Dendritic cell treated with granulocyte-macrophage colony-stimulating factor and Interleukin-4, amounts not matched to agents 40 ng/mL and 50 ng/mL, for 4 days (primary cell): Measurements from ENCODE around the gene ARIH1.
"Not testable (repeated sequence)": the region's sequence is repeated elsewhere in the genome, so short reads cannot be mapped to it uniquely, and the experiment has no call there.

Experiments
- H3K27ac Mint-ChIP-seq: one replicate; pipeline ENCODE4 v1.8.0; 2022; ENCODE audit warnings: mild to moderate bottlenecking, mixed read lengths
- H3K27me3 Mint-ChIP-seq: one replicate; pipeline ENCODE4 v1.8.0; 2022; ENCODE audit warnings: mild to moderate bottlenecking, mixed read lengths
- H3K36me3 Mint-ChIP-seq: one replicate; pipeline ENCODE4 v1.8.0; 2022; ENCODE audit warnings: low read depth, mixed read lengths
- H3K4me1 Mint-ChIP-seq: one replicate; pipeline ENCODE4 v1.8.0; 2022; ENCODE audit warnings: low read depth, mixed read lengths
- H3K4me3 Mint-ChIP-seq: one replicate; pipeline ENCODE4 v1.8.0; 2022; ENCODE audit warnings: mild to moderate bottlenecking, moderate library complexity, mixed read lengths
- H3K9me3 Mint-ChIP-seq: one replicate; pipeline ENCODE4 v1.8.0; 2022; ENCODE audit warnings: mixed read lengths
- intact Hi-C: fragments of 100-400 bp; cut with micrococcal nuclease; formaldehyde crosslinking; loops from one replicate; pipeline ENCODE4 v1.15.0; 2022

Gene ARIH1

DNA sequence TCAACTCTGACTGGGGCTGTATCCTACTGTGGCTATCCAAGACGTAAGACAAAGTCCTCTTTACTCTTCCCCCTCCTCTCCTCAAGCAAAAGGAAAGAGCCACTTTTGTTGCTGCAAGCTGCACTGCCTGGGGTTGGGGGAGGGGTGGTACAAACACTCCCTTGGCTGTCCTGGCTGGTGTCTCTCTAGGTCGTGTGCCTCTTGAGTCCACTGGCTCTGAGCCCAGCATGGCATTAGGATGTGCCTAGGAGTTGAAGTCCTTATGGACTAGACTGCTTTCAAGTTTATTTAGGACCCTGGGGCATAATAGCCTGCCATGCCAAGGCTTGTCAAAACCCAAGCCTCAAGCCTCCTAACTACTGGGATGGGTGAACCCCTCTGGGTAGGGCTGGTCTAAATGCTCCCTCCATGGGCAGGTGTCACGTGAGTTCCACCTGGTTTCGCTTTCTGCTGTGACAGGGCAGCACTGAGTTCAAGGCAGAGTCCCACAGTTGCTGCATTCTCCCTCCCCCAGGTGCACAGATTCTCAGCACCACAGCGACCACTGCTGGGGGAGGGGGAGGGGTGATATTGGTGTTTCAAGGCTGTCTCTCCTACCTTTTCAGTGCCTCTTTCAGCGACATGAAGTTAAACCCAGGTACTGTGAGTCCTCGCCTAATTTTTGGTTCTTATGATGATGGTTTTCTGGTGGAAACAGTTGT lies 141.6 kb downstream of the ARIH1 start:
- H3K4me3 Mint-ChIP-seq, intact Hi-C loops, H3K36me3 Mint-ChIP-seq, H3K9me3 Mint-ChIP-seq, H3K27ac Mint-ChIP-seq, H3K27me3 Mint-ChIP-seq, H3K4me1 Mint-ChIP-seq: not testable (repeated sequence)

GRCh38 chr15:72616491-72617210 lies 142.5 kb downstream of the ARIH1 start:
- no peak overlapping the region for H3K4me3 Mint-ChIP-seq
- H3K4me1 Mint-ChIP-seq = no peaks in the 10 kb centered on the region
- no peak overlapping the region for H3K27ac Mint-ChIP-seq
- intact Hi-C loops = no loop called here
- no peaks in the 10 kb centered on the region for H3K27me3 Mint-ChIP-seq
- H3K36me3 Mint-ChIP-seq = no peaks in the 10 kb centered on the region
- H3K9me3 Mint-ChIP-seq = no peaks in the 10 kb centered on the region

GRCh38 chr15:72623854-72624253 lies 149.7 kb downstream of the ARIH1 start:
- H3K36me3 Mint-ChIP-seq, H3K27ac Mint-ChIP-seq, intact Hi-C loops, H3K4me1 Mint-ChIP-seq, H3K9me3 Mint-ChIP-seq, H3K27me3 Mint-ChIP-seq, H3K4me3 Mint-ChIP-seq: not testable (repeated sequence)

DNA sequence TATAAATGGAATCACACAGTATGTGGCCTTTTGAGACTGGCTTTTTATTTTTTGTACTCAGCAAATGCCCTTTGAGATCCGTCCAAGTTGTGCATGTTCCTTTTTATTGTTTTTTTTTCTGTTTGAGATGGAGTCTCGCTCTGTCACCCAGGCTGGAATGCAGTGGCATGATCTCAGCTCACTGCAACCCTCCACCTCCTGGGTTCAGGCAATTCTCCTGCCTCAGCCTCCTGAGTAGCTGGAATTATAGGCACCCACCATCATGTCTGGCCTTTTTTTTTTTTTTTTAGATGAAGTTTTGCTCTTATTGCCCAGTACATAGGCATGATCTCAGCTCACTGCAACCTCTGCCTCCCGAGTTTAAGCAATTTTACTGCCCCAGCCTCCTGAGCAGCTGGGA lies 152.0 kb downstream of the ARIH1 start:
- H3K36me3 Mint-ChIP-seq, H3K9me3 Mint-ChIP-seq, H3K4me3 Mint-ChIP-seq, H3K27ac Mint-ChIP-seq, H3K27me3 Mint-ChIP-seq, H3K4me1 Mint-ChIP-seq, intact Hi-C loops: not testable (repeated sequence)

DNA sequence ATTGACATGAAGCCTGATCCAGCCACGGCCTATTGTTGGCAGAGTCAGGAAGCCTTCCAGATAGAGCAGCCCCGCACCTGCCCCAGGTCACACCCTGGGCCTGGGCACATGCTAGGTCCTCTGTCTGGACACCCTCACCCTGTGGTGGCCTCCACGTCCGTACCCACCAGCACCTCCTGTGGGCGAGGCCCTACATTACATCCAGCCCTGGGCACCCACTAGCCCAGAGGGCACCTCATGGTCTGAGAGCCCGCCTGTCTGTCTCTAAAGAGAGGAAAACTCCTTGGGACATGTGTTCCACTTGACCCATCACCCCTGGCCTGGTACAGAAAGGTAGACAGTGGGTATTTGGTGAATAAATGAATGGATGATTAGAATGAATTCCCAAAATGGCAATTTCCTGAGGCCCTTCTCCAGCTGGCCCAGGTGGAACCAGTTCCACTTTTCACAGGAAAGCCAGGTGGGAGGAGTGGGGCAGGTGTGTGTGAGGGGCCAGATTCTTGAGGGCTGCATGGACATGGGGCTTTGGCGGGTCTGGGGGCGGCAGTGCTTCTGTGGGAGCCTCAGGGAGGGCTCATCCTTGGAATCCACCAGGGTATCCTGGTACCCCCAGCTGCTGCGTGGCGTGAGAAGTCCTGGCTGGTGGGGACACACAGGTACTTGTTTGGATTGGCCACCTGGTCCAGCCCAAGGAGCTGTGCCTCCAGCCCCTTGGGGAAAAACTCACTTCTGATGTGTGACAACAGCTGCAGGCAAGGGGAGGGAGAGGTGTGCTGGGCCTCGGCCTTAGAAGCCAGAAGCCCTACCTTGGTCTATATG lies 154.3 kb downstream of the ARIH1 start:
- H3K9me3 Mint-ChIP-seq, H3K27ac Mint-ChIP-seq, H3K36me3 Mint-ChIP-seq, intact Hi-C loops, H3K27me3 Mint-ChIP-seq, H3K4me3 Mint-ChIP-seq, H3K4me1 Mint-ChIP-seq: not testable (repeated sequence)

GRCh38 chr15:72629068-72629570 lies 155.0 kb downstream of the ARIH1 start:
- H3K4me1 Mint-ChIP-seq, H3K9me3 Mint-ChIP-seq, H3K36me3 Mint-ChIP-seq, H3K27ac Mint-ChIP-seq, H3K27me3 Mint-ChIP-seq, intact Hi-C loops, H3K4me3 Mint-ChIP-seq: not testable (repeated sequence)

GRCh38 chr15:72636519-72637282 lies 162.6 kb downstream of the ARIH1 start:
- H3K4me3 Mint-ChIP-seq, intact Hi-C loops, H3K27ac Mint-ChIP-seq, H3K9me3 Mint-ChIP-seq, H3K36me3 Mint-ChIP-seq, H3K27me3 Mint-ChIP-seq, H3K4me1 Mint-ChIP-seq: not testable (repeated sequence)

- H3K9me3 Mint-ChIP-seq, H3K27me3 Mint-ChIP-seq, H3K4me3 Mint-ChIP-seq, H3K4me1 Mint-ChIP-seq, intact Hi-C loops, H3K27ac Mint-ChIP-seq, H3K36me3 Mint-ChIP-seq: not testable (repeated sequence)
These were observed 165.8 kb downstream of the ARIH1 start for GRCh38 chr15:72639759-72640483.

- H3K4me3 Mint-ChIP-seq, intact Hi-C loops, H3K36me3 Mint-ChIP-seq, H3K4me1 Mint-ChIP-seq, H3K27ac Mint-ChIP-seq, H3K27me3 Mint-ChIP-seq, H3K9me3 Mint-ChIP-seq: not testable (repeated sequence)
These were observed 168.1 kb downstream of the ARIH1 start for GRCh38 chr15:72642271-72642670.

GRCh38 chr15:72648631-72649253 lies 174.6 kb downstream of the ARIH1 start:
- H3K27me3 Mint-ChIP-seq, H3K4me3 Mint-ChIP-seq, H3K36me3 Mint-ChIP-seq, H3K27ac Mint-ChIP-seq, H3K4me1 Mint-ChIP-seq, H3K9me3 Mint-ChIP-seq, intact Hi-C loops: not testable (repeated sequence)
